Motor neuron (in vitro differentiated cells): Measurements from ENCODE around the gene DUSP16. TPM values are rescaled to one million over a fixed set of nuclear protein-coding genes. Genes with fewer than 3 reads are reported as not detected.
A peak's percentile ranks its signal among the peaks of the same experiment; 100 is the strongest.
"Not testable (repeated sequence)": the region's sequence is repeated elsewhere in the genome, so short reads cannot be mapped to it uniquely, and the experiment has no call there.

Experiments used
- ATAC-seq, 8 experiments: fragments of 200-7000 bp; cut with Tn5 transposase; replicated peaks in 6 of 8; 2 replicates each; pipeline ENCODE4 v1.8.0; 2021; ENCODE audit warnings: mild to moderate bottlenecking in 8 of 8, moderate library complexity in 8 of 8
- H3K27ac ChIP-seq, 2 donors: fragments of 250-450 bp; sonication (Bioruptor Pico); 2 replicates each; pipeline ENCODE4 v1.9.0; 2021; ENCODE audit warnings: antibody characterized with exemption in 2 of 2, mild to moderate bottlenecking in 2 of 2, moderate library complexity in 1 of 2
- H3K4me1 ChIP-seq, 2 donors: fragments of 250-450 bp; sonication (Bioruptor Pico); replicated peaks in 1 of 2; 2 replicates each; pipeline ENCODE4 v1.6.1; 2021; ENCODE audit warnings: antibody characterized with exemption in 2 of 2, mild to moderate bottlenecking in 2 of 2, moderate library complexity in 1 of 2
- H3K4me3 ChIP-seq, 5 donors: fragments of 250-450 bp; sonication (Bioruptor Pico); 2 replicates each; pipeline ENCODE4 v1.9.0; 2021; ENCODE audit warnings: antibody characterized with exemption in 5 of 5, mild to moderate bottlenecking in 5 of 5, moderate library complexity in 4 of 5
- WGBS, 10 experiments: fragments of 450-650 bp; shearing (Covaris generic); methylation state at CpG; one replicate each; pipeline ENCODE4 v1.0.0; 2022; 5-methylcytosine and 5-hydroxymethylcytosine counted together
- in situ Hi-C, 9 experiments: fragments of 400-800 bp; cut with MboI; loops; one replicate each; pipeline ENCODE4 v1.15.0; 2021; ENCODE audit warnings: low sequenced_read_pairs in 9 of 9, low pct_unique_long_range_greater_than_20kb in 2 of 9; ENCODE audit not compliant: unreplicated experiment in 9 of 9
- total RNA-seq, 8 experiments: library from RNA; unstranded; fragments of 300-600 nt; gene quantifications; 2 replicates each; pipeline versions ENCODE4 v1.2.3 to v1.2.4, GENCODE V29; 2022

DUSP16 gene
- total RNA-seq, 8 experiments from 2014 or later, result 5.3 to 33.9 (median 25.0) TPM

- WGBS, 10 experiments, result 90 to 100% (median 100%) methylated on average over 1 to 2 of the region's 2 CpGs; no CpG with 5 or more reads in 3 of the 10 experiments
- Histone ChIP-seq H3K27ac (no peak overlapping the region), H3K4me1 (peaks cover 11 to 29% of the 10 kb centered on the region in 2 donors), H3K4me3 (no peak overlapping the region)
- ATAC-seq, result no peak
- in situ Hi-C loops, result loop anchor here in 1 of 9 experiments (25.0 kb wide), 1 partner anchor 204 kb away; the partner anchor contains the start of gene CDKN1B
Observed at GRCh38 chr12:12508612-12509011, 54.1 kb downstream of the DUSP16 start.

DNA sequence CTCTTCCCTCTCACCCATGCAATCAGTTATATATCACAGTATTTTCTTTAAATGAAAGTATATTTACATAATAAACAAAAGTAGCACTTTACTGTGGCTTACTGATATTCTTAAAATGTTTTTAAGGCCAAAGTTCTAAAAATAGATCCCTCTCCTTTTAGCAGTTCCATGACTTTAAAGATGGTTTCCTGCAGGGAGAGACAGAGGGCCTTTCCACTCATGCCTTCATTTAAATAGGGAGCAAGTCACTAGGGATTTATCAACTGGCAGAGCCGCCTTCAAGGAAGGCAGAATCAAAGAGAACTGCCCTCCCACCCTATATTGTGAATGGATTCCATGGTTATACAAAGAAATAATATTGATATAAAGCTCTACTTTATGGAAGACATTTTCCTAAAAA, 55.5 kb downstream of the DUSP16 start:
- 38 to 89% (median 56%) methylated on average over 1 of the region's 1 CpG; no CpG with 5 or more reads in 5 of the 10 experiments for WGBS, 10 experiments
- peaks cover 11 to 18% of the 10 kb centered on the region in 2 donors for H3K4me1 ChIP-seq
- in situ Hi-C loops, result loop anchor here in 1 of 9 experiments (25.0 kb wide), 1 partner anchor 205 kb away; the partner anchor contains the start of gene CDKN1B
- H3K4me3 ChIP-seq, result no peak overlapping the region
- ATAC-seq, result no peak
- no peak overlapping the region for H3K27ac ChIP-seq

DNA sequence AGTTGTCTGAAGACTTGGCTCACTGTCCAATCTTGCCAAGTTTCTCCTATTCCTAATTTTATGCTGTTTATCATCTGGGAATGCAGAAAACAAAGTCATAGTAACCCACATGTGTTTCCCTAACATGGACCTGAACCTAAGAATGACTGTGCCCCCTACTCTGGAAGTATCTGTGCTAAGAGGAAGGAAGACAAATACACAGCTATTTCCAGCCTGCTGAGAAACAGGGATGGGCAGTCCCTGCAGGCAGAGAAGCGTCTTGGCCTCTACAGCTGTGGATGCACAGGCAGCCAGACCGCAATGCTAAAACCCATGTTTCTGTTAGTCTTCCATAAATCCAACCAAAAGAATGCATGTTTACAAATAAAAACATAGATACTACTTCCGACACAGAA, 56.2 kb downstream of the DUSP16 start:
- H3K27ac ChIP-seq, result no peak overlapping the region
- WGBS, 10 experiments, result 0 to 100% (median 52%) methylated on average over 1 to 3 of the region's 3 CpGs; no CpG with 5 or more reads in 1 of the 10 experiments
- in situ Hi-C loops, result loop anchor here in 1 of 9 experiments (25.0 kb wide), 1 partner anchor 206 kb away; the partner anchor contains the start of gene CDKN1B
- H3K4me3 ChIP-seq, result no peak overlapping the region
- ATAC-seq, result peak in 5 of 8 experiments; percentile 26 to 85 (median 74)
- H3K4me1 ChIP-seq, result peaks cover 12 to 18% of the 10 kb centered on the region in 2 donors

DNA sequence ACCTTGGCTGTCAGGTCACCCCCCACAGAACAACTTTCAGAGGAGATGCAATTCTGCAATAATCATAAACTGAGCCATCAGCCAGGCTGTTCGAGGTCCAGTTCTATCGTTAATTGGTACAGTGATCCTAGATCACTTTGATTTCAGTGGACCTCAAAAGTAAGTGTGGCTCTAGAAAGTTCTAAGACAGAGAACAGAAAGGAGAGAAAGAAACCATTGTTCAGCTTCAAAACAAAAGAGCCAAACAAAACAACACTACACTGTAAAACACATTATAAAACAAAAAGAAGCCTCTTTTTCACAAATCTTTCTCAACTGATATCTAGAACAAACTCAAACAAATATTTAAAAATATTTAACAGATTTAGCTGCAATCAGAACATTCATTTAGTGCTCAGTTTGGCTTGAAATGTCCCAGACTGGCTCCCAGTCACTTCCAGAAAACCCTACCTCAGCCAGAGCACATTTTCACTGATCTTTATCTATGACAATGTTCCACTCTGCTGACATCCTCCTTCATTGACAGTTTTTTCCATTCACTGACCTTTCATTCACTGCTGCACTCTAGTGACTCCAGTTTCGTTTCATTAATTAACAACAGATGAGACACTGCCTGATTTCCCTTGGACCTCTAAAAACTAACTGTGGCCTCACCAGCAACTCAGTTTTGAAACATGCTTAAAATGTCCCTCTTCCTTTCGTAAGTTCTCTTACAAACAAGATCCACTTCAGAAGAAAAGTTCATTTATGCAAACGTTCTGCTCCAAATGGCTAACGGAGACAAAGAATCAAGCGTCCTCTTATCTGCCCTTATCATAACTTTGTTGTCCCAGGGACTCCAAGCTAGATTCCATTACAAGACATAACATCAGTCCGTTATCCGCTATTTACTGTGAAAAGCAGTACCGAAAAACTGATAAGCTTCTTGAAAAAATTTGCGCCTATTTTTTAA, 56.8 kb downstream of the DUSP16 start:
- Histone ChIP-seq H3K27ac (no peak overlapping the region), H3K4me1 (peaks cover 14 to 18% of the 10 kb centered on the region in 2 donors), H3K4me3 (no peak overlapping the region)
- WGBS, 10 experiments, result 5 to 81% (median 68%) methylated on average over 2 to 11 of the region's 11 CpGs
- in situ Hi-C loops, result loop anchor here in 1 of 9 experiments (25.0 kb wide), 1 partner anchor 206 kb away; the partner anchor contains the start of gene CDKN1B
- peak in 7 of 8 experiments; percentile 37 to 83 (median 46) for ATAC-seq

- H3K27ac ChIP-seq, result no peak overlapping the region
- H3K4me3 ChIP-seq, result no peak overlapping the region
- no peak for ATAC-seq
- peaks cover 14 to 18% of the 10 kb centered on the region in 2 donors for H3K4me1 ChIP-seq
- in situ Hi-C loops, result loop anchor here in 1 of 9 experiments (25.0 kb wide), 1 partner anchor 209 kb away; the partner anchor contains the start of gene CDKN1B
- 59 to 100% (median 90%) methylated on average over 1 to 8 of the region's 9 CpGs for WGBS, 10 experiments
Observed at GRCh38 chr12:12503384-12504078, 59.1 kb downstream of the DUSP16 start.

- WGBS, 10 experiments, result 80 to 100% (median 98%) methylated on average over 1 to 5 of the region's 5 CpGs; no CpG with 5 or more reads in 4 of the 10 experiments
- Histone ChIP-seq H3K4me3 (no peak overlapping the region), H3K27ac (no peak overlapping the region), H3K4me1 (peaks cover 14 to 18% of the 10 kb centered on the region in 2 donors)
- no peak for ATAC-seq
- in situ Hi-C loops, result loop anchor here in 1 of 9 experiments (25.0 kb wide), 1 partner anchor 210 kb away; the partner anchor contains the start of gene CDKN1B
Observed at GRCh38 chr12:12502815-12503151, 59.9 kb downstream of the DUSP16 start.

- ATAC-seq, H3K27ac ChIP-seq, H3K4me3 ChIP-seq: not testable (repeated sequence)
- WGBS, 10 experiments, result 86 to 100% (median 90%) methylated on average over 1 to 7 of the region's 7 CpGs; no CpG with 5 or more reads in 3 of the 10 experiments
- H3K4me1 ChIP-seq, result peaks cover 14 to 16% of the 10 kb centered on the region in 2 donors
- in situ Hi-C loops, result loop anchor here in 1 of 9 experiments (25.0 kb wide), 1 partner anchor 210 kb away; the partner anchor contains the start of gene CDKN1B
Observed at GRCh38 chr12:12502130-12502814, 60.4 kb downstream of the DUSP16 start.

- no peak overlapping the region for H3K27ac ChIP-seq
- ATAC-seq, result peak in 1 of 8 experiments; percentile 64
- H3K4me1 ChIP-seq, result peaks cover 8 to 13% of the 10 kb centered on the region in 2 donors
- 0 to 100% (median 41%) methylated on average over 1 to 3 of the region's 3 CpGs for WGBS, 10 experiments
- no peak overlapping the region for H3K4me3 ChIP-seq
- in situ Hi-C loops, result loop anchor here in 1 of 9 experiments (25.0 kb wide), 1 partner anchor 211 kb away; the partner anchor contains the start of gene CDKN1B
Observed at GRCh38 chr12:12501121-12501520, 61.5 kb downstream of the DUSP16 start.

DNA sequence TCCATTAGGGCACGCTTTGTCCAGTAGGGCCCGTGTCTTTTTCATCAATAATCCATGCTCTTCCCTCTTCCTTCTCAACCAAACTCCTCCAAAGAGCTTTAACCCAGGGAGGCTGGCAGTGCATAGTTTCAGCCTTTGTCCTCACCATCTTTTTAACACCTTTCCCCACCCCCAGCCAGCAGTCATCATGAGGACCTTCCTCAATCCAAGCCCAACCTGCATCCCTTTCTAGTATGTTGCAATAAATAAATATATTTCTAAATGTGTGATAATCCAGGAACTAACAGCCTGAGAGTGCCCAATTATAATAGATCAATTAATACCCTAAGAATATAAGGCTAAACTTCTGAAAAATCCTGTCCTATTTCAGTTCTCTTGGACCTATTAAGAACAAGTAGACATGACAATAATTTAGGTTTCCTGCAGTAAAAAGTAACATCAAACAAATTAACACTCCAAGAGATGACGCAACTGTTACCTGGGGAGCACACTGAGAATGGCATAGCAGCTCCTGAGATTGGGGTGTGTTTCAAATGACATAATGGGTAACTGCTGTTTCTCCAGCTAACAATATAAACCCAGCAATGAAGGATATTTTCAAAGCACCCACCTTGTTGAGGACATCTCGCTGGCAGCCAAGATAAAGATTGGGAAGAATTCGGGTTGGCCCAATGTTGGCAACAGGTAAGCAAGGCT, 62.6 kb downstream of the DUSP16 start:
- Histone ChIP-seq H3K4me1 (peaks cover 0 to 7% of the 10 kb centered on the region in 2 donors), H3K4me3 (no peak overlapping the region), H3K27ac (no peak overlapping the region)
- in situ Hi-C loops, result loop anchor here in 1 of 9 experiments (25.0 kb wide), 1 partner anchor 212 kb away; the partner anchor contains the start of gene CDKN1B
- 0 to 100% (median 92%) methylated on average over 1 to 5 of the region's 5 CpGs; no CpG with 5 or more reads in 1 of the 10 experiments for WGBS, 10 experiments
- ATAC-seq, result no peak

- no peak overlapping the region for H3K4me3 ChIP-seq
- no peak overlapping the region for H3K27ac ChIP-seq
- 71 to 98% (median 88%) methylated on average over 2 to 4 of the region's 4 CpGs; no CpG with 5 or more reads in 1 of the 10 experiments for WGBS, 10 experiments
- H3K4me1 ChIP-seq, result peaks cover 0 to 7% of the 10 kb centered on the region in 2 donors
- in situ Hi-C loops, result no loop called here
- no peak for ATAC-seq
Observed at GRCh38 chr12:12498210-12498609, 64.5 kb downstream of the DUSP16 start.

DNA sequence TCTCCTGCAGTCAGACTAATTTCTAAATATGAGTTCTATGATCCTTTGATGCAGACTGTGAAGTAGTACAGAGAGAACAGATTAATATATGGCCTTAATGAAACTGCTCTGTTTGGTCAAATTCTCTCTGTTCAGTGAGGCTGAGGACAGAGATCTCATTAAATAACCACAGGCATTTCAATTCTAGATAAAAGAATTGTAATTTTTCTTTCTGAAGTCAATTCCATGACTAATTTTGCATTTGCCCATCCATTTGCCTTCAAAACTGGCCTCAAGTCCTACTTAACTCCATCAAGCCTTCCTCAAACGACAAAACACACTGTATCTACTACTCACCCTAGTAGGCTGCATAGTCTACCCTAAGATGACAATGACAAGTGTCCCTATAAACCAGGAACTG, 67.1 kb downstream of the DUSP16 start:
- no peak for ATAC-seq
- in situ Hi-C loops, result no loop called here
- Histone ChIP-seq H3K27ac (no peak overlapping the region), H3K4me1 (peaks cover 0 to 5% of the 10 kb centered on the region in 2 donors), H3K4me3 (no peak overlapping the region)
- 38 to 91% (median 67%) methylated on average over 1 of the region's 1 CpG; no CpG with 5 or more reads in 6 of the 10 experiments for WGBS, 10 experiments
